Measurements from ENCODE around the gene ZMYND8.

GRCh38 chr20:47262365-47263013 lies 94.0 kb downstream of the ZMYND8 start:
- no peak for TF ChIP-seq CTCF (IDR thresholded peaks at IDR 0.05; ENCODE audit: borderline replicate concordance, extremely low read depth, low read length, poor library complexity, severe bottlenecking)
- TF ChIP-seq EZH2 (IDR thresholded peaks at IDR 0.05; ENCODE audit: borderline replicate concordance, low read depth, low read length, severe bottlenecking), result no peak

Measured in DND-41 (cell line).